Neuron (in vitro differentiated cells): ENCODE data around the gene HAND1.

Experiments used
- H2AFZ ChIP-seq: one replicate; pipeline ENCODE4 v1.6.1; 2013; ENCODE audit warnings: low read depth, mild to moderate bottlenecking, inconsistent platforms, low read length, moderate library complexity
- H3K27me3 ChIP-seq: one replicate; pipeline ENCODE4 v1.6.1; 2013; ENCODE audit warnings: low read length; ENCODE audit not compliant: insufficient read depth
- H3K36me3 ChIP-seq: one replicate; pipeline ENCODE4 v1.6.1; 2013; ENCODE audit warnings: low read length; ENCODE audit not compliant: insufficient read depth
- H3K4me1 ChIP-seq: one replicate; pipeline ENCODE4 v1.6.1; 2013; ENCODE audit warnings: low read length; ENCODE audit not compliant: insufficient read depth
- H3K4me3 ChIP-seq: 2 replicates; pipeline ENCODE4 v1.5.1; 2013; ENCODE audit warnings: mild to moderate bottlenecking, low read length, moderate library complexity
- H3K9me3 ChIP-seq: one replicate; pipeline ENCODE4 v1.6.1; 2013; ENCODE audit warnings: low read length

HAND1 gene

DNA sequence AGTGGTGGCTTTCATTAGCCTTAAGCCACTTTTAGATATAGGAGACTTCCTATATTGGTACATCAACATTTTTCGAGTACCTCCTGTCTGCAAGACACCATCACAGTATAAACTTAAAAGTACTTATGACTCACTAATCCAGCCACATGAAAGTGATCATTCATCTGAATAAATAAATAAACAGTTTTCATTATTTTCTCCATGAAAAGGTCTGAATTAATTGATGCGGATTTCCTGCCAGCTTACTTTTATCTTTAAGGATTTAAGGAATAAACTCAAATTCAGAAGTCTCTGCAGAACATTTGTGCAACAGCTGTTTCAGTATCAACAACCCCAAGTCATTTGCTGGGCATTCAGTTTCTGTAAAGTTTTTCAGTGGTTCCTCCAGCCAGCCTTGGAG lies 28.2 kb downstream of the HAND1 start:
- H3K36me3 ChIP-seq: peaks cover 29% of the 10 kb centered on the region
- H3K4me1 ChIP-seq: peaks cover 16% of the 10 kb centered on the region
- no peaks in the 10 kb centered on the region for H3K27me3 ChIP-seq
- H3K9me3 ChIP-seq: no peaks in the 10 kb centered on the region
- no peak overlapping the region for H3K4me3 ChIP-seq
- H2AFZ ChIP-seq: no peak overlapping the region

DNA sequence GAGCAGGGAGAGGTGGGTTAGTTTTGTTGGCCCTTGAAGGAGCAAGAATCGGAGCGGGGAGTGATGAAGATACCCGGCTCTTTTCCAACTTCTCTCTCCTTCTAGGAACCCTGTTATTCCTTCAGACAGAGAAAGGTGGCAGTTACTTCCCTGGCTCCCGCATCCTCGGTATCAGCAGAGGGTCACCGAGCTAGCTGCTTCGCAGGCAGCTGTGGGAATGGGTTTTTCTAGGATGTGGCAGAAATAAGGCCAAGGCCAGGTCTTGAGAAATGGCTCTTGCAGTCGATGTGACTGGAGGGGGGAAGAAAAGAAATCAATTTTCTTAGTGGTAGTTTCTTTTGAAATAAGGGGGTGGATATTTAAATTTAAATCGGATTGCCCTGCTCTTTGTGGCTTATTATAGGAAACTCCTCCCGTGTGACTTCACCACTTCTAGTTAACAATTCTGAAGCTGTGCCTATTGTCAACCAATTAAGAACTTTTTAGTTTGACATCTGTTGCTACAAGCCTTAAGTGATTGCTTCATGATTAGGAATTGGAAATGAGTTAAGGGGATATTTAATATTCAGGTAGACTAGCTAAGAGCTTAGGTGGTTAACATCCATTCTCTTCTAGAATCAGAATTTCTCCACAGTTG lies 30.8 kb downstream of the HAND1 start:
- H3K4me3 ChIP-seq: peak overlapping the region; percentile 81
- peaks cover 17% of the 10 kb centered on the region for H3K36me3 ChIP-seq
- peaks cover 20% of the 10 kb centered on the region for H3K4me1 ChIP-seq
- H3K27me3 ChIP-seq: no peaks in the 10 kb centered on the region
- H2AFZ ChIP-seq: peak overlapping the region; percentile 77
- H3K9me3 ChIP-seq: no peaks in the 10 kb centered on the region

DNA sequence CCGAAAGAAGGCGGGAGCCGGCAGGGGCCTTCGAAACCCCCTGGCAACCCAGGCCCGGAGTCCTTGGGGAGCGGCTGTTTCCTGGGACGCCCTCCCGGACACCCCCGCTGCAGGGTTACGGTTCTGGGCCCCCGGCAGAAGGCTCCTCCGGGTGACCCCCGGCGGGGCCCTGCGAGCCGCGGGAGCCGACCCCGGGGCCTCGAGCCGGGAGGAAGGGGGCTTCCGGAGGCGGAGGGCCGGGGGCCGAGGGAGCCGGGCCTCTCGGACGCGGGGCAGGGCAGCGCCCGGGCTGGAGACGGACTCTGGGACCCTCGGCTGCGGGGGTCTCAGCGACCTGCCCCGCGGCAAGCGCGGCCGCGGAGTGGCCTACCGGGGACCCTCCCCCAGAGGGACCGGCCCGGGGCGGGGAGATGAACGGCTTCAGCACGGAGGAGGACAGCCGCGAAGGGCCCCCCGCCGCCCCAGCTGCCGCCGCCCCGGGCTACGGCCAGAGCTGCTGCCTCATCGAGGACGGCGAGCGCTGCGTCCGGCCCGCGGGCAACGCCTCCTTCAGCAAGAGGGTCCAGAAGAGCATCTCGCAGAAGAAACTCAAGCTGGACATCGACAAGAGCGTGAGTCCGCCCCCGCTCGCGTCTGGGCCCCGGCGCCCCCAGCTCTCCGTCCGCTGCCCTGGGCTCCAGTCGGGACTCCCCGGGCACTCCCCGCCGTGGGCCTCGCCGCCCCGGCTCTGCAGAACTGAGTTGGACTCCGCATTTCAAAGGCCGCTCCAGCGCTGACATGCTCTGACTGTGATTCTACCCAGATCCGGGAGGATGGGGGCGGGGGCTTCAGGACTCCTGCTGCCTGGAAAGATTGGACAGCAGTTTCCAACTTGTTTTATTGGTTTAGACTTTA lies 31.6 kb downstream of the HAND1 start:
- Histone ChIP-seq H2AFZ (peak overlapping the region; percentile 77), H3K4me3 (peak overlapping the region; percentile 81), H3K36me3 (peaks cover 20% of the 10 kb centered on the region), H3K27me3 (no peaks in the 10 kb centered on the region), H3K4me1 (peaks cover 13% of the 10 kb centered on the region), H3K9me3 (no peaks in the 10 kb centered on the region)

DNA sequence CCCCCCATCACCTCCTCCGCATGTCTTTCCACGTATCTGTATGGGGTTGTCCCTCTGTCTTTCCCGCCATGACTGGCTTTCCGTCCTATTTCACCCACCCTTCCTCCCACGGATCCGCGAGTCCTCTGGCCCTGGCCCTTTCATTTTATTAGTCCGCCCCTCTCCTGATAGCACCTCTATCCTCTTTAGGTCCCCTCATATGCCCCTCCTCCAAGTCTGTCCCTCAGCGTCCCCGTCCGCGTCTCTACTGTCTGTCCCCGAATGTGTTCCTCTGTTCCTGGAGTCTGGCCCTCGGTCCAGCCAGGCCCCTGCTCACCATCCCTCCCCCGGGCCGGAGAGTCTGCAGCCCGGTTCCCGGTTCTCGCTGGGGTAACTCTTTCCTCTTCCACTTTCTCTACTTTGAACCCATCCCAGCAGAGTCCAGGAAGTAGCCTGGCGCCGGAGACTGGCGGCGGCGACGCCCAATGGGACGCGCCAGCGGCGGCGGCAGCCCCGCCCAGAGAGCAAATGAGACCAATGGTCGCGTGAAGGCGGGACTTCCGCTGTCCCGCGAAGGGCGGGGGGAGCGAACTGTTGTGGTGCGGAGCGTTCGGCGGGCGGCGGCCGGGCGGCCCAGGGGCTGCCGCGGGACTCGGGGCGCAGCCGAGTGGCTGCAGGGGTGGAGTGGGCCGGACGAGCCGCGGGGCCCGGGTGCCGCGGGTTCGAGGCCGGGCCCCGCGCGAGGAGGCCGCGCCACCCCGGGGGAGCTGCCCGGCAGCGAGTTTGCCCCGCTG lies 32.4 kb downstream of the HAND1 start, which contains the start of gene SAP30L:
SAP30L (plus strand) TSS at position 576 of the 773 bp plus-strand sequence. CDS start 608 bp downstream, outside the sequence.
- peaks cover 21% of the 10 kb centered on the region for H3K36me3 ChIP-seq

DNA sequence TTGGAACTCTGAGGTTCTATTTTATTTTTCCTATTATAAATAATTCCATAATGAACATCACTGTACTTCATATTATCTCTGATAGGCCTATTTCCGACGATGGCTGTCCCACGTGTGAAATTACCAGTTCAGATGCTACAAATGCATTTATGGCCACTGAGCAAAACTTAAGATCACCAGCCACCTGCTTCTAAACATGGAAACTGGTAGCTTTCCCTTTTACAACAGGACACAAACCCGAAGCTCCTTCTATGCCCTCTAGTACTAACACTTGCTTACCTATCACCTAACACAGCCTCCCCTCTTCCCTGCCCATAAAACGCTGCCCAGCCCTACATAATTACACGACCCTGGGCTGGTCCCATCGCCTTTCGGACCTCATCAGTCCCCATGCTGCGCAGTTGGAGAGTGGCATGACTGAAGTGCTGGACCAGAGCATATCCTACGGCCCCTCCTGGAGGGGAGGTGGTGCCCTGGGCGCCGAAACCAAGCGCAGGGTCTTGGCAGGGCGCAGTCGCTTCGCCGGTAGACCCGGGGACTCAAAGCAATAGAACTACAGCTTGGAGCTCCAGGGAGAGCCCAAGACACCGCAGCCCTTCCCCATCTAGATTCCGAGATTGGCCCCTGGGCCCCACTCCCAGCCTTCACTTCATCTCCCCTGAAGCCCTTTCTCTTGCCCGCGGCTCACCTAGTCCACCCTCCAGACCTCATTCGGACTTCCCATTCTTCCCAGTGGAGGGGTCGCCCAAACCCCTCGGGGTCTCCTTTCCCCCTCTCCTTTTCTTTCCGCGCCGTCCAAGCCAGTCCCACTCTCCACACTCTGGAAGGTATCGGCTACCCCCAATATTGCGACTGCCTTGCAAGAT lies 33.2 kb downstream of the HAND1 start:
- H3K9me3 ChIP-seq: no peaks in the 10 kb centered on the region
- H3K36me3 ChIP-seq: peaks cover 27% of the 10 kb centered on the region
- no peaks in the 10 kb centered on the region for H3K27me3 ChIP-seq
- peak overlapping the region; percentile 81 for H3K4me3 ChIP-seq
- peak overlapping the region; percentile 51 for H2AFZ ChIP-seq
- H3K4me1 ChIP-seq: peaks cover 13% of the 10 kb centered on the region

More for the DNA sequence above, 32.4 kb downstream of the HAND1 start, which contains the start of gene SAP30L:
- H3K4me3 ChIP-seq: peak within 1 kb of the TSS; percentile 81
- peak within 1 kb of the TSS; percentile 77 for H2AFZ ChIP-seq
- H3K4me1 ChIP-seq: peaks cover 13% of the 10 kb centered on the region
- H3K27me3 ChIP-seq: no peaks in the 10 kb centered on the region
- H3K9me3 ChIP-seq: no peaks in the 10 kb centered on the region

DNA sequence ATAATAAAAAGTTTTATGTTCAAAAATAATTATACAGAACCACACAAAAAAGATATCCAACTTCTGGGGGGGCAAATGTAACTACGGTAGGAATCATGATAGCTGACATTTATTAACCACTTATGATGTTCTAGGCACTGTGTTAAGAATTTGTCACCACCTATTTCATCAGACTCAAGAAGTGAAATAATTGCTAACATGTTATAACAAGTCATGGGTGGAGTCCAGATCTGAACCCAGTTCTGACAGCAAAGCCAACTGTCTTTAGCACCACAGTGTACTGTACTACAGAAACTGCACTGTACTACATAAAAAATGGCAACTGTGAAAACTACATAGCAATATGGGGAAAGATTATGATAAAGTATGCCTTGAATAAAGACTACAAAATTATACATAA lies 35.2 kb downstream of the HAND1 start:
- H3K36me3 ChIP-seq: peaks cover 43% of the 10 kb centered on the region
- H2AFZ ChIP-seq: no peak overlapping the region
- H3K4me1 ChIP-seq: peaks cover 11% of the 10 kb centered on the region
- H3K4me3 ChIP-seq: no peak overlapping the region
- no peaks in the 10 kb centered on the region for H3K27me3 ChIP-seq
- H3K9me3 ChIP-seq: no peaks in the 10 kb centered on the region

DNA sequence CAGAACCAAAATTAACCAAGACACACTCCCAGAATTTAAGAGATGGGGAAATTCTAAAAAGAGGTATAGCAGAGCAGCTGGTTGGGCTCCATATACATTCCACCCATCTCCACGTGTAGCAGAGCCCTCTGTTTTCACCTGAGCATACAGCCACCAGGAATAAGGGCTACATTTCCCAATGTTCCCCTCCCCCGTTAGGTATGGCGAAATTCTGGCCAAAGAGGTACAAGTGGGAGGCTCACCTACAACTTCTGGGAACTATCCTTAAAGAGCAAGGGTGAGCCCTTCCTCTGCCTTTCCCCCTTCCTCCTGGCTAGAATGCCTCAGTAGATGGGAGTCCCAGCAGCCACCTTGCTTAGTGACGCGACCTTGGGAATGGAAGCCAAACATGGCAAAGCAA lies 37.5 kb downstream of the HAND1 start:
- Histone ChIP-seq H3K4me1 (peaks cover 4% of the 10 kb centered on the region), H2AFZ (no peak overlapping the region), H3K9me3 (peaks cover 4% of the 10 kb centered on the region), H3K4me3 (no peak overlapping the region), H3K27me3 (no peaks in the 10 kb centered on the region), H3K36me3 (peaks cover 61% of the 10 kb centered on the region)

DNA sequence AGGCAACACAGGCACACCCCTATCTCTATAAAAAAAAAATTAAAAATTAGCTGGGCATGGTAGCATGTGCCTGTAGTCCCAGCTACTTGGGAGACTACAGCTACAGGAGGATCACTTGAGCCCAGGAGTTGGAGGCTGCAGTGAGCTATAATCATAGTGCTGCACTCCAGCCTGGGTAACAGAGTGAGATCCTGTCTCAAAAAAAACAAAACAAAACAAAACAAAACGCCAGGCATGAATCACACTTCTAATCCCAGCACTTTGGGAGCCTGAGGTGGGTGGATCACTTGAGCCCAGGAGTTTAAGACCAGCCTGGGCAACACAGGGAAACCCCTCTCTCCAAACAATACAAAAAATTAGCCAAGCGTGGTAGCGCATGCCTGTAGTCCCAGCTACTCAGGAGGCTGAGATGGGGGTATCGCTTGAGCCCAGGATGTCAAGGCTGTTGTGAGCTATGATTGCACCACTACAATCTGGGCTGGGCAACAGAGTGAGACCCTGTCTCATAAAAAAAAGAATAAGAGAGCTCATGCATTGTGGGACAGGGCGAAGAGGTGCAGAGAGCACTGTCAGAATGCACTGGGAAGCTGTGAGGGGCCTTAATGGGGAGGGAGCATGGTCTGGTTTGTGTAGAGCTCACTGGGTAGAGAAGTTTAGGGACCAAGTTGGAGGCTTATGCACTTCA lies 40.6 kb downstream of the HAND1 start:
- H3K4me3 ChIP-seq: no peak overlapping the region
- no peaks in the 10 kb centered on the region for H3K4me1 ChIP-seq
- H2AFZ ChIP-seq: no peak overlapping the region
- no peaks in the 10 kb centered on the region for H3K27me3 ChIP-seq
- H3K9me3 ChIP-seq: peaks cover 4% of the 10 kb centered on the region
- peaks cover 63% of the 10 kb centered on the region for H3K36me3 ChIP-seq

DNA sequence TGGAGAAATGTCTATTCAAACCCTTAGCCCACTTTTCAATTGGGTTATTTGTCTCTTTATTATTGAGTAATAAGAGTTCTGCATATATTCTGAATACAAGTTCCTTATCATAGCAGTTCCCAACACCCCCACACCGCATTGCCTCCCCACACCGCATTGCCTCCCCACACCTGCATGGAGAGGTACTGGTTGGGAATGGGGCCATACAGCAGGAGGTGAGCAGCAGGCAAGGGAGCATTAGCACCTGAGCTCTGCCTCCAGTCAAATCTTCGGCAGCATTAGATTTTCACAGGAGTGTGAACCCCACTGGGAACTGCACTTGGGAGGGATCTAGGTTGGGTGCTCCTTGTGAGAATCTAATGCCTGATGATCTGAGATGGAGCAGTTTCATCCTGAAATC lies 42.8 kb downstream of the HAND1 start:
- Histone ChIP-seq H2AFZ (no peak overlapping the region), H3K27me3 (no peaks in the 10 kb centered on the region), H3K36me3 (peaks cover 42% of the 10 kb centered on the region), H3K4me1 (no peaks in the 10 kb centered on the region), H3K9me3 (peaks cover 4% of the 10 kb centered on the region), H3K4me3 (no peak overlapping the region)

DNA sequence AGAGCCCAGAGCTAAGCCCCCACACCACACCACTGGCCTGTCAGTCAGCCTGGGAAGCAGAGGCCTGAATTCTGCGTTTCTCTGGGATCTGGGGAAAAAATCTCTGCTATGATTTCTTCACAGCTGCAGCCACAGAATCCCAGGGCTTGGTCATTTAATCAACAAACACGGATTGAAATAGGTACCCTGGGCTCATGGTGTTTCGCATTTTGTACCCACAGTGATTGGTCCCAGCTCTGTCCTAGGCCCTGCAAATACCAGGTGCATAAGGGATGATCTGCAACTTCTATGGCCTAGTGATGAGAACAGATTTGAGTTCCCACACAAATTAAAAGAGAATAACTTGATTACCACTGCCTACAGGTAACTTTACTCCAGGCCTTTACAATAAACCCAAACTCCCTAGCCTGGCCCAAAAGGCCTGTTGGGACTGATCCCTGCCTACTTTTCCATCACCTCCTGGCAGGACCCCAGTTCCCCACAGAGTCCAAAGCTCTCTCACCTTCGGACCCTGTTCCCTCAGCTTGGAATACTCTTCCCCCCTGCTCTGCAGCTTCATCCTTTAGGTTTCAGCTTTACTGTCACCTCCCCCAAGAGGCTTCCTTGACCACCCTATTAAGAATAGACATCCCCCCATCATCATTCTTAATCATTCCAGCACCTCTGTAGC lies 46.9 kb downstream of the HAND1 start:
- no peaks in the 10 kb centered on the region for H3K27me3 ChIP-seq
- H3K36me3 ChIP-seq: peaks cover 11% of the 10 kb centered on the region
- H3K9me3 ChIP-seq: peaks cover 3% of the 10 kb centered on the region
- no peak overlapping the region for H2AFZ ChIP-seq
- no peaks in the 10 kb centered on the region for H3K4me1 ChIP-seq
- no peak overlapping the region for H3K4me3 ChIP-seq

DNA sequence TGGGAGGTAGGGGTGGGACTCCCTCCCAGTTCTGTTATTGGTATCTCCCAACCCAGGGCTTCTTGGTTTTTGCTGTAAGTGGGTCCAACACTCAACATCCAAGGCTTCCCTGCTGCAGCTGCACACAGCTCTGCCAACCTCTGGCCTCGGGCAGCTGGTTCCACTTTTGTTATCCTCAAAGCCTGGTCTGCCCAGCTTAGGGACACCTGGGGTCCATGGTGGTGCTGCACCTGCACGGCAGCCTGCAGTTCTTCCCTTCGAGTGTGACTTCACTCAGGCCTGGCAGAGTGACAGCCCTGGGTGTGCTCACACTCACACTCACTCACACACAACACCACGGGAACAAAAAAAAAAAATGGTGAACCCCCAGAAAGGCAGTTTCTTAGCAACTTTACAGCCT lies 47.6 kb downstream of the HAND1 start:
- Histone ChIP-seq H2AFZ (no peak overlapping the region), H3K27me3 (no peaks in the 10 kb centered on the region), H3K36me3 (peaks cover 5% of the 10 kb centered on the region), H3K4me3 (no peak overlapping the region), H3K9me3 (no peaks in the 10 kb centered on the region), H3K4me1 (no peaks in the 10 kb centered on the region)
